SJSA1 (cell line): ENCODE measurements around the gene CCL7. TPM values are rescaled to one million over a fixed set of nuclear protein-coding genes. Genes with fewer than 3 reads are reported as not detected.
"Not testable (repeated sequence)": the region's sequence is repeated elsewhere in the genome, so short reads cannot be mapped to it uniquely, and the experiment has no call there.

Experiments used
- DNase-seq, 2 experiments: peaks; one replicate each; pipeline ENCODE4 v3.0.0-alpha.2; 2015 to 2020; ENCODE audit warnings: low spot score in 2 of 2, low read depth in 1 of 2
- H3K27ac ChIP-seq: fragments of 250-450 bp; sonication (Bioruptor Pico); 2 replicates; pipeline ENCODE4 v1.5.1; 2020; ENCODE audit warnings: mild to moderate bottlenecking, moderate library complexity
- H3K27me3 ChIP-seq: fragments of 250-450 bp; sonication (Bioruptor Pico); replicated peaks from 2 replicates; pipeline ENCODE4 v1.5.1; 2020; ENCODE audit warnings: mild to moderate bottlenecking, moderate library complexity
- H3K36me3 ChIP-seq: fragments of 250-450 bp; sonication (Bioruptor Pico); 2 replicates; pipeline ENCODE4 v1.5.1; 2020; ENCODE audit warnings: mild to moderate bottlenecking
- H3K4me1 ChIP-seq: fragments of 250-450 bp; sonication (Bioruptor Pico); replicated peaks from 2 replicates; pipeline ENCODE4 v1.6.1; 2021; ENCODE audit warnings: mild to moderate bottlenecking
- H3K4me3 ChIP-seq: fragments of 250-450 bp; sonication (Bioruptor Pico); 2 replicates; pipeline ENCODE4 v1.5.1; 2020; ENCODE audit warnings: mild to moderate bottlenecking
- H3K9me3 ChIP-seq: fragments of 250-450 bp; sonication (Bioruptor Pico); replicated peaks from 2 replicates; pipeline ENCODE4 v1.5.1; 2020; ENCODE audit warnings: mild to moderate bottlenecking
- total RNA-seq: library from RNA; depleted of rRNA; stranded (reverse); fragments of >200 nt; shearing (Covaris generic); gene quantifications from 2 replicates; pipeline ENCODE4 v1.2.3, GENCODE V29; 2014; rRNA removed

Gene CCL7
- not detected in 2 replicates for total RNA-seq

DNA sequence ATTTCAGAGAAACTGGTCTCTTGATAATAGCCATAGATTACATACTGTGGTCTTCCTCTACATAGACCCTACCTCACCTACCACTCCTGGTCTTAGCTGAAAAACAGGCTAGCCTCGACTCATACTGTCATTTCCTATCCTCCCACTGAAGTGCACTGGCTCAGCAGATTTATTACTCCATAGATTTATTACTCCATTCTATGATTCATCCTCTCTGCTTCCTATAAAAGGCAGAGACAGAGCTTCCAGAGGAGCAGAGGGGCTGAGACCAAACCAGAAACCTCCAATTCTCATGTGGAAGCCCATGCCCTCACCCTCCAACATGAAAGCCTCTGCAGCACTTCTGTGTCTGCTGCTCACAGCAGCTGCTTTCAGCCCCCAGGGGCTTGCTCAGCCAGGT lies at the start of gene CCL7:
Gene CCL7 (plus strand): TSS at position 253 of the 400 bp plus-strand sequence. CDS start 70 bp downstream, at position 323.
- H3K4me3 ChIP-seq, result no peak within 1 kb of the TSS
- no peaks in the 10 kb centered on the region for H3K36me3 ChIP-seq
- H3K9me3 ChIP-seq, result no peaks in the 10 kb centered on the region
- no peak for DNase-seq
- H3K4me1 ChIP-seq, result no peaks in the 10 kb centered on the region
- 0 out of 2 replicates have a peak, but pooled peaks cover 5% of the 10 kb centered on the region for H3K27me3 ChIP-seq
- no peak within 1 kb of the TSS for H3K27ac ChIP-seq

DNA sequence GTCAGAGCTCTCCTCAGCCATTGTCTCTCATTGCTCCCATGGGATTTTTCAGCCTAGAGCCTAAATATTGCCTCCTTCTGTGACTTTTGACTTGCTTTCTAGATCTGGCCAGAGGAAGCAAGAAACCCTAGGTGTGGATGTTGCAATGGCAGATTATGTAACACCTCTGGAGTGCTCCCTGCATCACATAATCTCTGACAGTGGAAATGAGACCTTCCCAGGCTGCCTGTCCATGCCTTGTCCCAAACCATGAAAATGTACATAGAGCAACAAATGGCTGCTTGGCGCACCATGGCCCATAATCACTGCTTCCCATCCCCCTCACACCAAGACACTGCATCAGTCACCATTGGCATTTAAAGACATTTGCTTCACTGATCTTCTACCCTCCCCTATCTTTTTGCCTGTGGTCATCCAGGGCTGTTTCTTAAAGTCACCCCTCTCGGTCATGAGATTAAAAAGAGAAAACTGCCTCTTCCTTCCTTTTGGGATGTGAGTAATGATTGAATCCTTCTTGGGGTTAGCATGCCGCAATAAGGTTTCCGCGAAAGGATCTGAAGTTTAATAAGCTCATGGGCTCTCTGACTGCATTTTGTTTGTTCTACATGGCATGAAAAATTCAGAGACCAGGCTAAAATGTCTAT lies 49.1 kb upstream of the CCL7 start:
- Histone ChIP-seq H3K27me3 (no peaks in the 10 kb centered on the region), H3K9me3 (no peaks in the 10 kb centered on the region), H3K27ac (no peak overlapping the region), H3K4me3 (no peak overlapping the region), H3K4me1 (no peaks in the 10 kb centered on the region), H3K36me3 (no peaks in the 10 kb centered on the region)
- no peak for DNase-seq

DNA sequence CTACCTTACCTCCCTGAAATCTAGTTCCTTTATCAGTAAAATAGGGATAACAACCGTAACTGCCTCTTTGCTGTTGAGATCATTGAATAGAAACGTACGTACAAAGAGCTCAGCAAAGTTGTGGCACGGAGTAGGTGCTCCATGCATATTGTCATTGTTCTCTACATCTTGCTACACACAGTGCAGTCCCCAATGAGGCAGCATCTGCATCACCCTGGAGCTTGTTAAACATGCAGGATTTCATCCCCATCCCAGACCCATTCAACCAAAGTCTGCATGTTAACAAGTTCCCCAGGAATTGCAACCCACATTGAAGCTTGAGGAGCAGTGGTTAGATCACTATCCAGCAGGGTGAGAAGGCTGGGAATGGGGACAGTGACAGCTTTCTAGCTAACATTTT lies 48.6 kb upstream of the CCL7 start:
- Histone ChIP-seq H3K27ac (no peak overlapping the region), H3K9me3 (no peaks in the 10 kb centered on the region), H3K4me3 (no peak overlapping the region), H3K36me3 (no peaks in the 10 kb centered on the region), H3K4me1 (no peaks in the 10 kb centered on the region), H3K27me3 (no peaks in the 10 kb centered on the region)
- no peak for DNase-seq

DNA sequence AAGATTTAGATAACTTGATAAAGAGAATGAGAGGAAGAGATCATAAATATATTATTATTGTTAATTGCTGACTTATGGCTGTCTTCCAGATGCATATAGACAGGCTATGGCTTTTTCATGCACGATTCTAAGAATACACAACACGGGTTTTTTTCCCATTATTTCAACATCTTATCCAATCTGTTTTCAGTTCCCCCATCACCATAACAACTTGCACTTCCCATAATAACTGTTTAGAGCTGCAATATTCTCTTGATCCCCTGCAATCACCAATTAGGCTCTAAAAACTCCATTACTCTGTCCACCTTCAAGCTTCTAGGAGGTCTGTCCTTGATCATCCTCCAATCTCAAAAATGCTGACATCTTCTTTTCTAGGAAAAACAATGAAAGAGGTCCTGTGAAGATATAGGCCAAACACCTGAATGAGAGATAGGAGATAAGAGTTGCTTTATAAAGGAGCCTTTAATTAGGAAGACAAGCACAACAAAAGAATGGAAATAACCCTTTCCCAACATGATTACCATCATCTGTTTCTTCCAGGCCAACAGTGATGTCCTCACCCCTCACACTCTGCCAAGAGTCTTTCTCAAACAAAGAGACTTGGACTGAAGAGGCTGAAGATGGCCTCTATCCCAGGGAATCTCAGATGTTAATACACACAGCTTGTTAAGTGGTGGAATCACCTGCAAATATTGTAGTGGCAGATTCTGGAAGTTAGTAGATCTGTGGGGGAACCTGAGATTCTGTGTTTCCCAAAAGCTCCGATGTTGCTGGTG lies 47.1 kb upstream of the CCL7 start:
- Histone ChIP-seq H3K27me3 (no peaks in the 10 kb centered on the region), H3K36me3 (no peaks in the 10 kb centered on the region), H3K27ac (no peak overlapping the region), H3K9me3 (no peaks in the 10 kb centered on the region), H3K4me1 (no peaks in the 10 kb centered on the region), H3K4me3 (no peak overlapping the region)
- no peak for DNase-seq

DNA sequence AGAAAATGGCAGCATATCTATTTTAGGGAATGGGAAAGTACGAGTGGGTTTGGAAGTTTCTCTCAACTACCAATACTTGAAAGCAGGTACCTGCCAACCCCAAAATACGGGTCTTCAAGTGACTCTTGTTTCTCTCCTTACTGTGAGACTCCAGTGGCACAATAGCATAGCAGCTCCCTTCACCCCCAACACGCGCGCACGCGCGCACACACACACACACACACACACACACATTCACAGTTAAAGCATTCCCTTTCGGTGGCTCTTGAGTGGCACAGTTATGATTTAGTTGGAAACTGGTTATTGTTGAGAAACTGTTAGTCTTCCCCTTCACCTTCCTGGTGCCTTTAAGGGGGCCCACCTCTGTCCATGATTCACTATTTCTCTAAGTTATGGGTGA lies 45.0 kb upstream of the CCL7 start:
- Histone ChIP-seq H3K4me3 (no peak overlapping the region), H3K27me3 (no peaks in the 10 kb centered on the region), H3K9me3 (no peaks in the 10 kb centered on the region; the same call in 1 of the 2 replicates), H3K36me3 (no peaks in the 10 kb centered on the region), H3K4me1 (no peaks in the 10 kb centered on the region), H3K27ac (no peak overlapping the region)
- no peak for DNase-seq

DNA sequence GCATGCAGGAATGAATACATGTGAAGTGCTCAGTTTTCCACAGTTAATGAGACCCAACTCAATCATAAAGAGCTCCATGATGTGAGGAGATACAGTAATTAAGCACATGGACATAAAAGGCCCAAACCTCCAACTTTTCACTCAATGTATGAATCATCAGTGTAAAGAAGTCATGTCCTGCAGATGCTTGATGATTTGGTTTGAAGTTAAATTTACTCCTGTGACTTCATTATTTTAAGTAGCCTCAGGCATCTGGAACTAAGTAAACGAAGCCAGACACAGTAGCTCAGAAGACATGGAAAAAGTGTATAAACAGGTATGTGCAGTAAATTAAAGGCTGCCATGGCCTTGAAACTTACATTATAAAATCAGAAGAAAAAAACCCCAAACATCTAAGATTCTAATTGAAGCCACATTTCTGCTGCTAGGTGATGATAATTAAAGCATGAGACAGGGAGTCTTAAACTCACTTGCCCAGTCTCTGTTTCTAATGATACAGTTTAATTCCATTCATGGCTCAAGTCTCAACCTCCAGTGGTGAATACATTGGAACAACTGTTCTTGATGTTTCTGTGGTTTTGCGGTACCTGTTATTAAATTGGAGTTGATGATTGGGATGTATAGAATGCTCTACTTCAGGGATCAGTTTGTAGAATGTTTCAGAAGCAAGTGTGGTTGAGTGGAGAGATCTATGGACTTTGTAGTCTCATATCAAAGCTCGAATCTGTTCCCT lies 43.8 kb upstream of the CCL7 start:
- H3K9me3 ChIP-seq, result peaks cover 3% of the 10 kb centered on the region; the same call in 1 of the 2 replicates
- no peak overlapping the region for H3K27ac ChIP-seq
- no peaks in the 10 kb centered on the region for H3K27me3 ChIP-seq
- no peak for DNase-seq
- no peaks in the 10 kb centered on the region for H3K36me3 ChIP-seq
- H3K4me1 ChIP-seq, result no peaks in the 10 kb centered on the region
- H3K4me3 ChIP-seq, result no peak overlapping the region

DNA sequence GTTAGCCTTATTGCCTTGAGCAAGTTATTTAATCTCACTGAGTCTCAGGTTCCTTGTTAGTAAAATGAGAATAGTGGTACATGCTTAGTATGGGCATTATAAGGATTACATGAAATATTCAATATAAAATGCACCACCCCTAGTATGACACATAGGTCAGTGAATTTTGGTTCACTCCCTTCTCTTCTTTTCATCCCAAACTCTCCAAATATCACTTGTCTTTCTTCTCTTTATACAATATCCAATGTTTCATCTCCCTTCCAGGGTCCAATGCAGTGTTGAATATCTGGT lies 43.3 kb upstream of the CCL7 start:
- Histone ChIP-seq H3K27ac (no peak overlapping the region), H3K36me3 (no peaks in the 10 kb centered on the region), H3K4me1 (no peaks in the 10 kb centered on the region), H3K9me3 (peaks cover 3% of the 10 kb centered on the region; the same call in 1 of the 2 replicates), H3K4me3 (no peak overlapping the region), H3K27me3 (no peaks in the 10 kb centered on the region)
- DNase-seq, result no peak

DNA sequence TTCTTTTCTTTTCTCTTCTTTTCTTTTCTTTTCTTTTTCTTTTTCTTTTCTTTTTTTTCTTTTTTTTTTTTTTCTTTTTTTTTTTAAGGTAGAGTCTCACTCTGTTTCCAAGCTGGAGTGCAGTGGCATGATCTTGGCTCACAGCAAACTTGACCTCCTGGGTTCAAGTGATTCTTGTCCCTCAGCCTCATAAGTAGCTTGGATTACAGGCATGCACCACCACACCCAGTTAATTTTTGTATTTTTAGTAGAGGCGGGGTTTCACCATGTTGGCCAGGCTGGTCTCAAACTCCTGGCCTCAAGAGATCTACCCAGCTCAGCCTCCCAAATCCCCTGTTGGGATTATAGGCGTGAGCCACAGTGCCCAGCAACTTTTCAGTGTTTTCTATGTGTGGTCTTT lies 42.7 kb upstream of the CCL7 start:
- not testable (repeated sequence) for H3K4me1 ChIP-seq, H3K27ac ChIP-seq, H3K27me3 ChIP-seq, H3K4me3 ChIP-seq, H3K36me3 ChIP-seq, DNase-seq, H3K9me3 ChIP-seq

DNA sequence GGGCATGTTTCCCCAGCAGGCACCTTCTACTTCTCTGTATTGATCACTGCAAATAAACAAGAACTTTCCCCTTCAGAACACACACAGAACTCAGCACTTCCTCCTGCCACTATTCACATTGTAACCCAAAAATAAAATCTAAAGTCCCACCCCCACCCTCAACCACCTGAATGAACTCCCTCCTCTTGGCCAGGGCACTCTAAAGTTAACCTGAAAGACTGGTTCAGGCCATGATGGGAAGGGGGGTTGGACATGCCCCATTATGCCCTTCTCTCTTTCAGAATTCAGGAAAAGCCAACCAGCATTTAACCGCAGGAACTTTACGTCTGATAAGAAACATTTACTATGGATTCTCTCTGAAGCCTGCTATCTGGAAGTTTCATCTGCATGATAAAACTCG lies 42.3 kb upstream of the CCL7 start:
- peaks cover 3% of the 10 kb centered on the region; the same call in 1 of the 2 replicates for H3K9me3 ChIP-seq
- no peak overlapping the region for H3K27ac ChIP-seq
- H3K4me3 ChIP-seq, result no peak overlapping the region
- no peaks in the 10 kb centered on the region for H3K4me1 ChIP-seq
- DNase-seq, result no peak
- no peaks in the 10 kb centered on the region for H3K36me3 ChIP-seq
- no peaks in the 10 kb centered on the region for H3K27me3 ChIP-seq

DNA sequence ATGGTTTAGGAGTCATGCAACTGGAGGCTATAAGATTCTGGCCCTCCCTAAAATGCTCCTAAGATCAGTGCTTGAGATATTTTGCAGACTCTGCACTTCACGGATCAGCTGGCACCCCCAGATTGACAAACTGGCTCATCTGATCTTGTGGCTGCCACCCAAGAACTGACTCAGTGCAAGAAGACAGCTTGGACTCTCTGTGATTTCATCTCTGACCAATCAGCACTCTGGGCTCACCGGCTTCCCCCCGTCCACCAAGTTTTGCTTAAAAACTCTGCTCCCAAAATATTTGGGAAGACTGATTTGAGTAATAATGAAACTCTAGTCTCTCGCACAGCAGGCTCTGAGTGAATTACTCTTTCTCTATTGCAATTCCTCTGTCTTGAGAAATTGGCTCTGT lies 41.2 kb upstream of the CCL7 start:
- Histone ChIP-seq H3K27me3 (no peaks in the 10 kb centered on the region), H3K4me1 (peaks cover 6% of the 10 kb centered on the region), H3K9me3 (peaks cover 3% of the 10 kb centered on the region; the same call in 1 of the 2 replicates), H3K36me3 (no peaks in the 10 kb centered on the region), H3K27ac (no peak overlapping the region), H3K4me3 (no peak overlapping the region)
- no peak for DNase-seq

DNA sequence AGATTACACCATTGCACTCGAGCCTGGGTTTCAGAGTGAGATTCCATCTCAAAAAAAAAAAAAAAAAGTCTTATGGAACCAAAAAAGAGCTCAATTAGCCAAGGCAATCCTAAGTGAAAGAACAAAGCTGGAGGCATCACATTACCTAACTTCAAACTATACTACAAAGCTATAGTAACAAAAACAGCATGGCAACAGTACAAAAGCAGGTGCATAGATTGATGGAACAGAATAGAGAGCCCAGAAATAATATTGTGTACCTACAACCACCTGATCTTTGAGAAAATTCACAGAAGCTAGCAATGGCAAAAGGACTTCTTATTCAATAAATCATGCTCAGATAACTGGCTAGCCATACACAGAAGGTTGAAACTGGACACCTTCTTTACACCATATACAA lies 39.7 kb upstream of the CCL7 start:
- H3K4me1 ChIP-seq, result peaks cover 21% of the 10 kb centered on the region
- H3K4me3 ChIP-seq, result no peak overlapping the region
- H3K27ac ChIP-seq, result no peak overlapping the region
- DNase-seq, result no peak
- no peaks in the 10 kb centered on the region for H3K27me3 ChIP-seq
- H3K36me3 ChIP-seq, result no peaks in the 10 kb centered on the region
- peaks cover 3% of the 10 kb centered on the region; the same call in 1 of the 2 replicates for H3K9me3 ChIP-seq

DNA sequence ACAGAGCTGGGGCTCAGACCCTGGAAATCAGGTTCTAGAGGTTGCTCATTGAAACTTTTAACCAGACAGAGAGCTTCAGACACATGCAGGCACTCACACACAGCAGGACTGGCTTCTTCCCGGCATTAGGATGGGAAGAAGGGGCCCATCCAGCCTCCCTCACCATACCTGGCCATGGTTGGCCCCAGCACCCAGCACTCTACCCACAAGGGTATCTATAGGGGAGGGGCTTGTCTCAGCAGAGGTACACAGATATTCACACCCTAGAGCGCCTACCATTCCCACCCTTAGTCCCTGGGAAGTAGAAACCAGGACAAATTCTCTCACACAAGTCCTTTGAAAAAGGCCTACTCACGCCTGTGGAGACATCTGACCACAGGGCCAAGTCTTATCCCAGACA lies 35.4 kb upstream of the CCL7 start:
- Histone ChIP-seq H3K27me3 (no peaks in the 10 kb centered on the region), H3K4me3 (no peak overlapping the region), H3K4me1 (peaks cover 61% of the 10 kb centered on the region), H3K27ac (no peak overlapping the region), H3K9me3 (peaks cover 3% of the 10 kb centered on the region; the same call in 1 of the 2 replicates), H3K36me3 (no peaks in the 10 kb centered on the region)
- no peak for DNase-seq

DNA sequence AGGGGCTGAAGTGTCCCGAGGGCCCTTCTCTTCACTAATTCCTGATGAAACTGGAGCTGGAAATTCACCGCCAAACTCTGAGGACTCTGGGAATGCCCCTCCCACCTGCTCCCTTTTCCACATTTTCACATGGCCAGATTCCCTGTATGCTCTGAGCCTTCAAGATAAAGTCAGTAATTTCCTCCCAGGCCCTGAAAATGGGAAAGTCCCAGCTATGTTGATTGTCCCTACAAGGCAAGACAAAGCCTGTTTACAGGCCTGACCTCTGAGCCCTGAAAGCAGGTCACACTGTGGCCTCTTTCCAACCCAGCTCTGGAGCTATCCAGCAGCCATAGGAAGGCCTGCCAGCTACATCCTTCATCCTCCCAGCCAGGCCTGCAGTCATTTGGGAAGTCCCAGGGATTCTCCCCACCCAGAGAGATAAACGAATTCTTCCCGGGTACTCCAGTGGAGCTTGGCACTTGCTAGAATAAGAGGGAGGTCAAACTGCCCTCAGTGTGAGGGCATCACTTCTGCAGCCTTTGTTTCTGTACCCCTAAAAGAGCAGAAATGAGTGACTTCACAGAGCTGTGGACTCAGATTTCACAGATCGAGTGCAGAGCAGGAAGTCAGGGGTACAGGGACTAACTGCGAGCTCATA lies 34.5 kb upstream of the CCL7 start:
- Histone ChIP-seq H3K9me3 (peaks cover 3% of the 10 kb centered on the region; the same call in 1 of the 2 replicates), H3K4me3 (no peak overlapping the region), H3K27me3 (no peaks in the 10 kb centered on the region), H3K4me1 (peaks cover 69% of the 10 kb centered on the region), H3K36me3 (no peaks in the 10 kb centered on the region), H3K27ac (no peak overlapping the region)
- peak in 1 of 2 experiments; percentile 24 for DNase-seq
